SU-DHL-6 (cell line): ENCODE data around the gene SESN1.

Experiments
- H2AFZ ChIP-seq: fragments of 200-600 bp; sonication (generic); 2 replicates; pipeline ENCODE4 v1.6.1; 2014; ENCODE audit warnings: low read depth, mild to moderate bottlenecking, moderate library complexity, mixed read lengths, antibody characterized with exemption, low read length; ENCODE audit not compliant: severe bottlenecking
- H3F3A ChIP-seq: fragments of 200-600 bp; shearing (Covaris generic); 2 replicates; pipeline ENCODE4 v1.6.0; 2016; ENCODE audit warnings: antibody characterized with exemption, mild to moderate bottlenecking; ENCODE audit not compliant: insufficient read depth
- H3K27ac ChIP-seq: fragments of 200-600 bp; sonication (generic); 2 replicates; pipeline ENCODE4 v1.5.1; 2016; ENCODE audit warnings: low read depth, mild to moderate bottlenecking, low read length, moderate library complexity, mixed read lengths
- H3K27me3 ChIP-seq: fragments of 200-600 bp; sonication (generic), shearing (Covaris generic); 2 replicates; pipeline ENCODE4 v1.6.0; 2014; ENCODE audit warnings: mild to moderate bottlenecking, low read length
- H3K36me3 ChIP-seq: fragments of 200-600 bp; sonication (generic); 2 replicates; pipeline ENCODE4 v1.6.1; 2014; ENCODE audit warnings: mild to moderate bottlenecking, low read length, mixed read lengths
- H3K4me2 ChIP-seq: fragments of 300-600, 200-600 bp; shearing (Covaris generic), sonication (generic); 2 replicates; pipeline ENCODE4 v1.6.0; 2014; ENCODE audit warnings: low read length, low read depth, mild to moderate bottlenecking; ENCODE audit not compliant: poor library complexity, severe bottlenecking
- H3K4me3 ChIP-seq: fragments of 200-600 bp; sonication (generic); 2 replicates; pipeline ENCODE4 v1.5.1; 2014; ENCODE audit warnings: antibody characterized with exemption, low read length, mild to moderate bottlenecking, mixed read lengths; ENCODE audit not compliant: insufficient read depth, poor library complexity, severe bottlenecking
- H3K79me2 ChIP-seq: fragments of 200-600 bp; sonication (generic); 2 replicates; pipeline ENCODE4 v1.6.1; 2014; ENCODE audit warnings: mild to moderate bottlenecking, low read length, moderate library complexity; ENCODE audit not compliant: insufficient read depth
- H3K9ac ChIP-seq: fragments of 200-600 bp; sonication (generic); 2 replicates; pipeline ENCODE4 v1.7.0; 2014; ENCODE audit warnings: mild to moderate bottlenecking, low read length
- H3K9me2 ChIP-seq: fragments of 200-600 bp; sonication (generic); replicated peaks from 2 replicates; pipeline ENCODE4 v1.6.1; 2014; ENCODE audit warnings: low read length; ENCODE audit not compliant: insufficient read depth
- H3K9me3 ChIP-seq: fragments of 200-600 bp; sonication (generic); 2 replicates; pipeline ENCODE4 v1.6.1; 2014; ENCODE audit warnings: low read length, mixed read lengths; ENCODE audit not compliant: insufficient read depth
- H4K20me1 ChIP-seq: fragments of 200-600 bp; sonication (generic); 2 replicates; pipeline ENCODE4 v1.6.1; 2014; ENCODE audit warnings: low read depth, mild to moderate bottlenecking, antibody characterized with exemption, low read length, moderate library complexity, mixed read lengths
- EZH2phosphoT487 ChIP-seq: fragments of 200-600 bp; sonication (generic), shearing (Covaris generic); conservative IDR thresholded peaks from 2 replicates; pipeline ENCODE4 v1.6.1; 2018; ENCODE audit warnings: mild to moderate bottlenecking, antibody characterized with exemption, low read length, moderate library complexity, mixed read lengths
- TF ChIP-seq, protein P1 (sequence below): fragments of 200-600 bp; sonication (generic); IDR thresholded peaks from one replicate; pipeline ENCODE4 v1.5.1; 2017; ENCODE audit warnings: antibody characterized with exemption, mild to moderate bottlenecking, low read length, moderate library complexity; ENCODE audit not compliant: insufficient read depth, poor library complexity, severe bottlenecking

Gene SESN1

DNA sequence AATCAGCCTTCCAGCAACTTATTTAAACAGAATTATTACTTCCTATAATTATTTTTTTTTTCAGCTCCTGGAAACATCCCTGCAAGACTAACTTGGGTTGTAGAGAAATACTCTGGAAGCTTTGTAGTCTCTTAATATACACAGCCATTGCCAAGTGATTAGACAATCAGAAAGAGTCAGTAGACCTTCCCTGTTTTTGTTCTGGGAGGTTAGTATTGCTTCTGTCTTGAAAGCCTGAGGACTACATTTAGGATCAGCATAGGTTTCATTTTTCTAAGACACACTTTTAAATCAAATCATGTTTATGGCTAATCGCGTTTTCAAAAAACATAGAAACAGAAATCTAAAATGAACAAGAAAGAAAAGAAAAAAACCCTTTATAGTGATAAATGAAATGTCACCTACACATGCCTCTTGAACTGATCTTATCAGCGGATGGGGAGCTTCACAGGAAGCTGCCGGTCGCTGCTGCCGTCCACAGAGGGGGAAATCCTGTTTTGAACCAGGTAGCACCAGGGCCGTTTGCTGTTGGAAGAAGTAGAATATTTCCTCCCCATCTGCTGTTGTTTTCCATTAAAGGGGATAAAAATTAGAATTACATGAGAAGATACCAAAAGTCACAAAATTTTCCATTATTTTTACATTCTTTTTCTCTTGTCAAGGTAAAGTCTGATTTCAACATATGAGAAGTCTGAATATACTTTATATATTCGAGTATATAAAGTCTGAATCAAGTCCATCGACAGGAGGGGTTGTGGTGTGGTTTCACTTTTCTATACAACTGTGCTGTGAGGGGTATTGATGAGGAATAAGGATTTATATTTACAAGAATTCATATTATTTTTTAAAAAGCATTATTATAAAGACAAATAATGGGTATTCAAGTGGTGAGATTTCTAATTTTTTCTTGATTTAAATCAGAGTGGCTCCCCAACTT is 151.8 kb downstream of the SESN1 start:
- Histone ChIP-seq H3K27ac (no peak overlapping the region), H3K36me3 (no peaks in the 10 kb centered on the region), H3F3A (no peaks in the 10 kb centered on the region), H3K4me3 (no peak overlapping the region), H3K9me2 (no peaks in the 10 kb centered on the region), H3K4me2 (no peak overlapping the region), H3K27me3 (no peaks in the 10 kb centered on the region), H2AFZ (peak overlapping the region; percentile 23), H3K79me2 (no peaks in the 10 kb centered on the region), H3K9me3 (no peaks in the 10 kb centered on the region), H4K20me1 (no peaks in the 10 kb centered on the region), H3K9ac (no peak overlapping the region)
- TF ChIP-seq, protein P1, sequence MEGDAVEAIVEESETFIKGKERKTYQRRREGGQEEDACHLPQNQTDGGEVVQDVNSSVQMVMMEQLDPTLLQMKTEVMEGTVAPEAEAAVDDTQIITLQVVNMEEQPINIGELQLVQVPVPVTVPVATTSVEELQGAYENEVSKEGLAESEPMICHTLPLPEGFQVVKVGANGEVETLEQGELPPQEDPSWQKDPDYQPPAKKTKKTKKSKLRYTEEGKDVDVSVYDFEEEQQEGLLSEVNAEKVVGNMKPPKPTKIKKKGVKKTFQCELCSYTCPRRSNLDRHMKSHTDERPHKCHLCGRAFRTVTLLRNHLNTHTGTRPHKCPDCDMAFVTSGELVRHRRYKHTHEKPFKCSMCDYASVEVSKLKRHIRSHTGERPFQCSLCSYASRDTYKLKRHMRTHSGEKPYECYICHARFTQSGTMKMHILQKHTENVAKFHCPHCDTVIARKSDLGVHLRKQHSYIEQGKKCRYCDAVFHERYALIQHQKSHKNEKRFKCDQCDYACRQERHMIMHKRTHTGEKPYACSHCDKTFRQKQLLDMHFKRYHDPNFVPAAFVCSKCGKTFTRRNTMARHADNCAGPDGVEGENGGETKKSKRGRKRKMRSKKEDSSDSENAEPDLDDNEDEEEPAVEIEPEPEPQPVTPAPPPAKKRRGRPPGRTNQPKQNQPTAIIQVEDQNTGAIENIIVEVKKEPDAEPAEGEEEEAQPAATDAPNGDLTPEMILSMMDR: no peak
- no peak for TF ChIP-seq EZH2phosphoT487

DNA sequence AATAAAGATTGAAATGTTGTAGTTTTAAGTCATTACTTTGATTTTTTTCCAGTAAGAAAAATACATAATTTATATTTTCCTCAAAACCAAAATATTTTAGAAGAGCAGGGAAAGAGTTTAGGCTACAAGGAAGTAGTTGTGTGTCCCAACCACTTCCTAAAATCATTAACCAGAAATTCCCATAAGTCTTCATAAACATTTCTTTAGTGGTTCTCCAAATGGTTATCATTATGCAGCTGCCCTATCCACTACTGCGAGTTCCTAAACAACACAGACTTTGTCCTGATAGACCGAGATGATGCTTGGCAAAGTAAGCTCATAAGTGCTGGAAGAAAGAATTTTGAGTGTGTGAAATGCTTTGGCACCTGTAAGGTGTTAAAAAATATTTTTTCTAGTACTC is 152.8 kb downstream of the SESN1 start:
- no peak overlapping the region for H3K27ac ChIP-seq

DNA sequence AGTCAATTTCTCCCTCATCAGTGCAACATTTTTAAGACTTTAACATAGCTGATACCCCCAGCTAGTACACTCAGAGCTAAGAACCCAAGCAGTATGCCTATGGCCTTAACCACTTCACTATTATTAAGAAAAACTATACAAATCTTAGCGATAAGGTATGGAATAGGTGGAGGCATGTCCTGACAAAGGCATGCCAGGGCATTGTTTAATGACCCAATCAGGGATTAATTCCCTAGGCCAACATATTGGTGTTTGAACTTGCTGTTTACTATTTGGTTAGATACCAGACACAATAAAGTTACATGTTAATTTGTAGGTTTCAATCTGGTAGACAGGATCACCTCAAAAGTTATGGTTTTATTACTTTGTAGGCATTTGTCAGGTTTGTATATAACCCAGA is 153.4 kb downstream of the SESN1 start:
- H3K27me3 ChIP-seq: no peaks in the 10 kb centered on the region
- H3K27ac ChIP-seq: no peak overlapping the region
- no peak overlapping the region for H3K9ac ChIP-seq
- H3K4me2 ChIP-seq: no peak overlapping the region
- no peak overlapping the region for H2AFZ ChIP-seq
- H3F3A ChIP-seq: no peaks in the 10 kb centered on the region
- H3K4me3 ChIP-seq: no peak overlapping the region
- no peaks in the 10 kb centered on the region for H3K79me2 ChIP-seq
- TF ChIP-seq EZH2phosphoT487: no peak
- TF ChIP-seq, protein P1: no peak
- H3K9me2 ChIP-seq: no peaks in the 10 kb centered on the region
- no peaks in the 10 kb centered on the region for H3K9me3 ChIP-seq
- no peaks in the 10 kb centered on the region for H4K20me1 ChIP-seq
- H3K36me3 ChIP-seq: no peaks in the 10 kb centered on the region

More for the DNA sequence above, 152.8 kb downstream of the SESN1 start:
- Histone ChIP-seq H3K36me3 (no peaks in the 10 kb centered on the region), H3K9ac (no peak overlapping the region), H4K20me1 (no peaks in the 10 kb centered on the region), H3K9me2 (no peaks in the 10 kb centered on the region), H2AFZ (no peak overlapping the region), H3F3A (no peaks in the 10 kb centered on the region), H3K4me3 (no peak overlapping the region), H3K27me3 (no peaks in the 10 kb centered on the region), H3K9me3 (no peaks in the 10 kb centered on the region), H3K79me2 (no peaks in the 10 kb centered on the region), H3K4me2 (no peak overlapping the region)
- TF ChIP-seq EZH2phosphoT487: no peak
- TF ChIP-seq, protein P1: no peak
